Omental fat pad (tissue), 4 donors: Measurements from ENCODE around the gene POLR3K. TPM values are rescaled to one million over a fixed set of nuclear protein-coding genes. Genes with fewer than 3 reads are reported as not detected.
"Not testable (repeated sequence)": the region's sequence is repeated elsewhere in the genome, so short reads cannot be mapped to it uniquely, and the experiment has no call there.

Source experiments
- ATAC-seq: fragments of 150-250 bp; one replicate; pipeline ENCODE4 v1.9.1; 2016; ENCODE audit warnings: mild to moderate bottlenecking, moderate library complexity; ENCODE audit not compliant: low FRiP score
- DNase-seq: peaks from one replicate; pipeline ENCODE4 v3.0.0-alpha.2; 2019; ENCODE audit warnings: low spot score
- CTCF ChIP-seq, 3 donors: fragments of 450-650 bp; IDR thresholded peaks; one replicate each; pipeline ENCODE4 v1.5.1; 2016 to 2017; ENCODE audit warnings: antibody characterized with exemption in 3 of 3, mild to moderate bottlenecking in 3 of 3, moderate library complexity in 2 of 3
- total RNA-seq, 4 donors: library from RNA; depleted of rRNA; stranded (reverse); fragments of >200 nt; gene quantifications; one replicate each; pipeline ENCODE4 v1.1.0, GENCODE V29; 2016

The POLR3K gene
- total RNA-seq, 4 donors from 2014 or later = 3.4 to 6.3 (median 4.1) TPM

DNA sequence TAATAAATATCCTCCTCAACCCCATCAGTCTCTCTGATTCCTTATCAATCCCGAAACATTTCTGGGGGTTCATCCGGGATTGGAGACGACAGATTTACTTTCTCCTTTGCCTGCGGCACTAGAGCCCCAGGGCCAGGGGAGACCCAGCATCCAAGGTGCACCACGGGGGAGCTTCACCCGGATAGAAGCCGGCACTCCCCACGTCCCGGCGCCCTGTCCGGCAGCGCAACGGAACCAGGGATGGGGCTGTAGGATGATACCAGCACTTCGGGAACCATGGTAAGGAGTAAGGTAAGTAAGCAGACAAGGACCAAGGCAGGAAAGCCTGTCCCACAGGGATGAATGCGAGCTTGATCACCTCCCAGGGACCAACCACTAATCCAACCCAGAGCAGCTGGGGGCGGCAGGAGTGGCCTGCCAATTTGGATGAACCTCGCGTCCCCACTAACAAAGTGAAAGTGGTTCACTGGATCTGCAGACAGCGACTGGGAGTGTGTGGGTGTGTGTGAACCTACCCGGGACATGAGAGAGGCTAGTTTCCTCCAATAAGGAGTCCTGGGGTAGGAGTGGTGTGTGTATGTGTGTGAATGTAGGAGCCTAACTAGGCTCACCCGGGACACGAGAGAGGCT is 11.9 kb downstream of the POLR3K start:
- ATAC-seq = no peak
- no peak for DNase-seq

GRCh38 chr16:38941-39892 is 14.2 kb downstream of the POLR3K start:
- no peak for ATAC-seq
- no peak for DNase-seq
- TF ChIP-seq CTCF (IDR thresholded peaks at IDR 0.05) = no peak

More for the DNA sequence above, 11.9 kb downstream of the POLR3K start:
- TF ChIP-seq CTCF (IDR thresholded peaks at IDR 0.05) = no peak

GRCh38 chr16:38206-38605 is 15.2 kb downstream of the POLR3K start:
- ATAC-seq = not testable (repeated sequence)

DNA sequence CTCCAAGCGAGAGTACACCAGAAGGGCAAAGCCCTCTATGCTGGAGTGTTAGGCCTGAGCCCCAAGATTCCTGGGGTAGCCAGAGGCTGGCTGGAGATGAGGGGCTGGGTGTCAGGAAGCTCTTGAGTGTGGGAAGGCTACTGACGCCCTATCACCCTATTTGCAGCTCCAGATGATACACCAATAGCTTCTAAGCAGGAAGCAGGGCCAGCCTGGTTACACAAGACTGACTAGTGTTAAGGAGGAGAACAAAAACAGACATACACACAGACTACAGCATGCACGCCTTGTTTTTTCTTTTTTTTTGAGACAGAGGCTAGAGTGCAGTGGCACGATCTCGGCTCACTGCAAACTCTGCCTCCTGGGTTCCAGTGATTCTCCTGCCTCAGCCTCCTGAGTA is 15.9 kb downstream of the POLR3K start:
- ATAC-seq (no peak), DNase-seq (no peak)
- no peak for TF ChIP-seq CTCF (IDR thresholded peaks at IDR 0.05)

More at GRCh38 chr16:38206-38605, 15.2 kb downstream of the POLR3K start:
- DNase-seq = not testable (repeated sequence)

DNA sequence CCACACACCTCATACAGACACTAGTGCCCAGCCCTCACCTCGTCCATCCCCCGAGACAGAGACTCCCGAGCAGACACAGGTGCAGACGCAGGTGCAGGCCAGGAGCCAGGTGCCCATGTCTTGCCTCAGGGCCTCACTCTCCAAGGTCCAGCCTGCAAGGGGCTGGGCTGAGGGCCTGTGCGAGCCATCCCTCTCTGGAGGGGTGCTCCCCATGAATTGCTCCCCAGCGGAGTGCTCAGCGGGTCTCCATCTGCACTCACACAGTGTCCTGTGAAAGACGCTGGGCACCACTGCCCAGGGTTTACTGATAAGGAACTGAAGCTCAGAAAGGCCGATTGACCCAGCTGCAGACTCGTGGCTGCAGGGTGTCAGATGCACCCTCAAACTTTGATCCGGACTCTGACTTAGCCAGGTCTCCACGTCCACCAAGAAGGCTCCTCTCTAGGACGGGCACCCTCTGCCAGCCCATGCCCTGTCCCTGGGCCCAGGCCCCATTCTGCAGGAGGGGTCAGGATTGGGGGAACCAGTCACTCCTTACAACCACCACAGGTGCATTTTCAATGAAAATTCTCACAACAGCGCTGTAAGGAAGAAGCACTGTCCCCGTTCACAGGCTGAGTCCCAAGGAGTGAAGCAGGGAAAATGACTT is 16.9 kb downstream of the POLR3K start:
- DNase-seq (no peak), ATAC-seq (no peak)
- no peak for TF ChIP-seq CTCF (IDR thresholded peaks at IDR 0.05)

DNA sequence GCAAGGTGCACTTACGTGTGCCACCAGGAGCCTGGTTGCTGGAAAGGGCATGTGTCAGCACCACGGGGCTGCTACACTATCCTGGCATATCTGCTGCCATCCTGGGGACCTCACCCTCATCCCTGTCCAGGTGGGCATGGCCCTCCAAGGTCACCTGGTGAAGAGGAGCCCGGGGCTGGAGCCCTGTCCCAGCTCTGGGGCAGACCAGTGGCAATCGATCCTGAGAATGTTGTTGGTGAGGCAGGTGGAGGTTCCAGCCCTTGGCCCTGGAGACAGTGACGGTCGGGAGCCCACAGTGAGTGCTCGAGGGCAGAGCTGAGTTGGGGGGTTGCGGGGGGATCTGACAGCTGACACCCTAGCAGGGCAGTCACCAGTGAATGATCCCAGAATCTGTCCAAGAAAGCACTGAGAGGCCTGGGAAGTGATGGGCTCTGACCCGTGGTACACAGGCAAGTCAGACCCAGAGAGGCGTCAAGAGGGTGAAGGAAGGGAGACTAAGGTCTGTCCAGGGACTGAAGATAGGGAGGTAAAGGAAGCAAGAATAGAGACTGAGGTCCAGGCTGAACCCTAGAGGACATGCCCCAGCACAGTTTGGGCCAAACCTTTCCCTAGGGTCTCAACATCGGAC is 17.6 kb downstream of the POLR3K start:
- TF ChIP-seq CTCF (IDR thresholded peaks at IDR 0.05) = no peak
- DNase-seq = no peak
- ATAC-seq = no peak
